Esophagus muscularis mucosa (tissue), 4 donors: Measurements from ENCODE around the gene TMEM38A. TPM values are rescaled to one million over a fixed set of nuclear protein-coding genes. Genes with fewer than 3 reads are reported as not detected.
"Not testable (repeated sequence)": the region's sequence is repeated elsewhere in the genome, so short reads cannot be mapped to it uniquely, and the experiment has no call there.

Experiments
- DNase-seq: peaks from one replicate; pipeline ENCODE4 v3.0.0-alpha.2; 2017; ENCODE audit errors: extremely low spot score
- H3K27ac ChIP-seq, 4 donors: fragments of 200-600 bp; sonication (generic); replicated peaks in 1 of 4; 1 replicate in 3 of 4; 2 replicates in 1 of 4; pipeline ENCODE4 v1.5.1; 2016 to 2019; ENCODE audit warnings: mild to moderate bottlenecking in 1 of 4
- H3K27me3 ChIP-seq, 4 donors: fragments of 200-600 bp; sonication (generic); one replicate each; pipeline versions ENCODE4 v1.5.1 to v1.6.0; 2016 to 2019
- H3K36me3 ChIP-seq, 4 donors: fragments of 200-600 bp; sonication (generic); one replicate each; pipeline ENCODE4 v1.5.1; 2016 to 2019
- H3K4me1 ChIP-seq, 4 donors: fragments of 200-600 bp; sonication (generic); one replicate each; pipeline ENCODE4 v1.5.1; 2016 to 2019
- H3K4me3 ChIP-seq, 4 donors: fragments of 200-600 bp; sonication (generic); 1 replicate in 2 of 4; 2 replicates in 2 of 4; pipeline ENCODE4 v1.5.1; 2016 to 2019; ENCODE audit warnings: mild to moderate bottlenecking in 4 of 4, moderate library complexity in 1 of 4
- H3K9me3 ChIP-seq, 4 donors: fragments of 200-600 bp; sonication (generic); 1 replicate in 3 of 4; 2 replicates in 1 of 4; pipeline ENCODE4 v1.5.1; 2016 to 2019
- EP300 ChIP-seq: sonication (generic); formaldehyde crosslinking; IDR thresholded peaks from one replicate; pipeline ENCODE4 v1.6.1; 2017; ENCODE audit warnings: antibody characterized with exemption
- POLR2A ChIP-seq: fragments of 450-650 bp; IDR thresholded peaks from one replicate; pipeline ENCODE4 v1.6.1; 2017; ENCODE audit warnings: antibody characterized with exemption, moderate library complexity, mild to moderate bottlenecking, low read depth
- POLR2AphosphoS5 ChIP-seq, 2 donors: sonication (generic); formaldehyde crosslinking; IDR thresholded peaks; one replicate each; pipeline ENCODE4 v1.6.1; 2017; ENCODE audit warnings: antibody characterized with exemption in 2 of 2
- WGBS: methylation state at CpG from one replicate; pipeline ENCODE4 v1.1.5; 2018; 5-methylcytosine and 5-hydroxymethylcytosine counted together
- intact Hi-C: fragments of 100-400 bp; cut with DNase I; formaldehyde crosslinking; loops from one replicate; pipeline ENCODE4 v1.15.1; 2023
- small RNA-seq, 3 donors: library from RNA; depleted of rRNA; stranded (forward); fragments of <200 nt; gene quantifications; one replicate each; pipeline ENCODE3, GENCODE V24; 2016
- total RNA-seq, 4 donors: library from RNA; depleted of rRNA; stranded (reverse); fragments of >200 nt; gene quantifications; one replicate each; pipeline versions ENCODE4 v1.1.0 to v1.2.1, GENCODE V29; 2016
- TF ChIP-seq, protein P1 (sequence below), 3 experiments: fragments of 200-600 bp in 2 of 3; fragments of 450-650 bp in 1 of 3; sonication (generic) in 2 of 3; IDR thresholded peaks; one replicate each; pipeline ENCODE4 v1.5.1; 2017 to 2019; ENCODE audit warnings: antibody characterized with exemption in 3 of 3, mild to moderate bottlenecking in 2 of 3, moderate library complexity in 1 of 3

Gene TMEM38A
- total RNA-seq, 4 donors from 2014 or later = 6.3 to 10.4 (median 7.7) TPM

DNA sequence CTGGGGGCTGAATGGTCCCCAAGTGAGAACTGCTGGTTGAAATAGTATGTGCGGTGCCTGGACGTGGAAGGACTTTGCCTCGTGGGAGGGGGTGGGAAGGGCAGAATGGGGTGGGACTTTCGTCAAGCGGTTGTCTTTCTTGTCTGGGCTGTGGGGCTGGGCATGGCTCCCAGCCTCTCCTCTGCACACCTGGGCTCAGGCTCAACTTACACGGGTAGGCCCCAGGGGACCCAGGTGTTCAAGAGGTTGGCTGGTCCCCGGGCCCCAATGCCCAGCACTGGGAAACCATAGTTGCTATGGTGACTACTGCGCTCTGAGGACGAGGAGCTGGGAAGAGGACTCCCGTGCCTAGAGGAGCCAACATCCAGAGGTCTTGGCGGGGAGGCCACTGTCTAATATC, 66.0 kb downstream of the TMEM38A start:
- no peaks in the 10 kb centered on the region for H3K9me3 ChIP-seq
- no peak overlapping the region for H3K4me3 ChIP-seq
- intact Hi-C loops = no loop called here
- DNase-seq = no peak
- WGBS = 90% methylated on average over 9 of the region's 11 CpGs
- no peak overlapping the region for H3K27ac ChIP-seq
- H3K36me3 ChIP-seq = no peaks in the 10 kb centered on the region
- H3K4me1 ChIP-seq = no peaks in the 10 kb centered on the region
- H3K27me3 ChIP-seq = no peaks in the 10 kb centered on the region
- TF ChIP-seq EP300 (no peak), POLR2AphosphoS5 (IDR thresholded peaks at IDR 0.05) (no peak), POLR2A (no peak)
- TF ChIP-seq, protein P1, sequence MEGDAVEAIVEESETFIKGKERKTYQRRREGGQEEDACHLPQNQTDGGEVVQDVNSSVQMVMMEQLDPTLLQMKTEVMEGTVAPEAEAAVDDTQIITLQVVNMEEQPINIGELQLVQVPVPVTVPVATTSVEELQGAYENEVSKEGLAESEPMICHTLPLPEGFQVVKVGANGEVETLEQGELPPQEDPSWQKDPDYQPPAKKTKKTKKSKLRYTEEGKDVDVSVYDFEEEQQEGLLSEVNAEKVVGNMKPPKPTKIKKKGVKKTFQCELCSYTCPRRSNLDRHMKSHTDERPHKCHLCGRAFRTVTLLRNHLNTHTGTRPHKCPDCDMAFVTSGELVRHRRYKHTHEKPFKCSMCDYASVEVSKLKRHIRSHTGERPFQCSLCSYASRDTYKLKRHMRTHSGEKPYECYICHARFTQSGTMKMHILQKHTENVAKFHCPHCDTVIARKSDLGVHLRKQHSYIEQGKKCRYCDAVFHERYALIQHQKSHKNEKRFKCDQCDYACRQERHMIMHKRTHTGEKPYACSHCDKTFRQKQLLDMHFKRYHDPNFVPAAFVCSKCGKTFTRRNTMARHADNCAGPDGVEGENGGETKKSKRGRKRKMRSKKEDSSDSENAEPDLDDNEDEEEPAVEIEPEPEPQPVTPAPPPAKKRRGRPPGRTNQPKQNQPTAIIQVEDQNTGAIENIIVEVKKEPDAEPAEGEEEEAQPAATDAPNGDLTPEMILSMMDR (IDR thresholded peaks at IDR 0.05) = no peak

DNA sequence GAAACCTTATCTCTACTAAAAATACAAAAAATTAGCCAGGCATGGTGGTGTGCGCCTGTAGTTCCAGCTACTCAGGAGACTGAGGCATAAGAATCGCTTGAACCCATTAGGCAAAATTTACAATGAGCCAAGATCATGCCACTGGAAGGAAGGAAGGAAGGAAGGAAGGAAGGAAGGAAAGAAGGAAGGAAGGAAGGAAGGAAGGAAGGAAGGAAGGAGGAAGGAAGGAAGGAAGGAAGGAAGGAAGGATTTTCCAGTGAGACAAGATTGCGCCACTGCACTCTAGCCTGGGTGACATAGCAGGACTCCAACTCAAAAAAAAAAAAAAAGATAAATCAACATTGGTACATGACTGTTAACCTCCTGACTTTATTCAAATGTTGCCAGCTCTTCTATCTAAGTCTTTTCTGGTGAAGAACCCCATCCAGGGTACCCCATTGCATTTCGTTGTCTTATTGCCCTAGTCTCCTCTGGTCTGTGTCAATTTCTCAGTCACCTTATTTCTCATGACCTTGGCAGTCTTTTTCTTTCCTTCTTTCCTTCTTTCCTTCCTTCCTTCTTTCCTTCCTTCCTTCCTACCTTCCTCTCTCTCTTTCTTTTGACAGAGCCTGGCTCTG, 74.8 kb downstream of the TMEM38A start:
- DNase-seq, H3K36me3 ChIP-seq, H3K9me3 ChIP-seq, H3K27me3 ChIP-seq, H3K27ac ChIP-seq, H3K4me3 ChIP-seq, intact Hi-C loops: not testable (repeated sequence)
- 94% methylated on average over 4 of the region's 4 CpGs for WGBS
- H3K4me1 ChIP-seq = peaks cover 0 to 29% (median 20%) of the 10 kb centered on the region in 4 donors

DNA sequence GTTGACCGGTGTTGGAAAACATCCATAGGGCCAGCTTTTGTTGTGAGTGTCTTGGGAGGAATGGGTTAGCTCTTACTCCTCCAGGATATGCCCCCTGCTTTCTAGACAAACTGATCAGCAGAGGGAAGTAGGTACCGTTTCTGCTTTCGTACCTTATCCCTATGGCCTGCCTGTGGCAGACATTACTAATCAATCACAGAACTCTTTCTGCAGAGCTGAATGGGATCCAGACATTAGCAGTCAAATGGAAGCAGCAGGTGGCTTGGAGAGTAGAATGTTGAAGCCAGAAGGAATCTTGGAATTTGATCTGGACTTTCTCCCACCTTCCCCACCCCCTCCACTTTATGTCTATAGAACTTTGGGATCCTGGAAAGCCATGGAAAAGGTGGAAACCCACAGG, 75.8 kb downstream of the TMEM38A start:
- H3K4me1 ChIP-seq = peaks cover 0 to 29% (median 20%) of the 10 kb centered on the region in 4 donors
- 60% methylated on average over 3 of the region's 3 CpGs for whole genome bisulfite sequencing
- H3K4me3 ChIP-seq = no peak overlapping the region
- no peaks in the 10 kb centered on the region for H3K27me3 ChIP-seq
- no peak for TF ChIP-seq POLR2AphosphoS5 (IDR thresholded peaks at IDR 0.05)
- no peak for TF ChIP-seq POLR2A
- TF ChIP-seq, protein P1 (IDR thresholded peaks at IDR 0.05) = no peak
- intact Hi-C loops = no loop called here
- no peaks in the 10 kb centered on the region for H3K36me3 ChIP-seq
- H3K9me3 ChIP-seq = no peaks in the 10 kb centered on the region
- DNase-seq = no peak
- H3K27ac ChIP-seq = no peak overlapping the region

DNA sequence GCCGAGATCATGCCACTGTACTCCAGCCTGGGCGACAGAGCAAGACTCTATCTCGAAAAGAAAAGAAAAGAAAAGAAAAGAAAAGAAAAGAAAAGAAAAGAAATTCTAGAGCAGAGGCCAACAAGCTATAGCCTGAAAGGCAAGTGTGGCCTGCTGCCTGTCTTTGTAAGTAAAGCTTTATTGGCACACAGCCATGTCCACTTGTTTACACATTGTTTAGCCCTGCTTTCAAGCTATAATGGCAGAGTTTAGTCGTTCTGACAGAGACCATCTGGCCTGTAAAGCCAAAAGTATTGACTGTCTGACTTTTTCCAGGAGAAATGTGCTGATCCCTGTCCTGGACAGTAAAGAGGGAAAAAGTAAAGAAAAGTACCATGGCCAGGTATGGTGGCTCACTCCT, 77.0 kb downstream of the TMEM38A start:
- TF ChIP-seq, protein P1 (IDR thresholded peaks at IDR 0.05) = no peak
- TF ChIP-seq EP300 = no peak
- TF ChIP-seq POLR2A = no peak
- no peak for TF ChIP-seq POLR2AphosphoS5 (IDR thresholded peaks at IDR 0.05)
- Histone ChIP-seq H3K27ac (no peak overlapping the region), H3K4me3 (no peak overlapping the region), H3K4me1 (peaks cover 0 to 26% (median 18%) of the 10 kb centered on the region in 4 donors), H3K9me3 (no peaks in the 10 kb centered on the region), H3K36me3 (no peaks in the 10 kb centered on the region), H3K27me3 (no peaks in the 10 kb centered on the region)
- intact Hi-C loops = no loop called here
- WGBS = 50% methylated on average over 4 of the region's 4 CpGs
- DNase-seq = no peak

DNA sequence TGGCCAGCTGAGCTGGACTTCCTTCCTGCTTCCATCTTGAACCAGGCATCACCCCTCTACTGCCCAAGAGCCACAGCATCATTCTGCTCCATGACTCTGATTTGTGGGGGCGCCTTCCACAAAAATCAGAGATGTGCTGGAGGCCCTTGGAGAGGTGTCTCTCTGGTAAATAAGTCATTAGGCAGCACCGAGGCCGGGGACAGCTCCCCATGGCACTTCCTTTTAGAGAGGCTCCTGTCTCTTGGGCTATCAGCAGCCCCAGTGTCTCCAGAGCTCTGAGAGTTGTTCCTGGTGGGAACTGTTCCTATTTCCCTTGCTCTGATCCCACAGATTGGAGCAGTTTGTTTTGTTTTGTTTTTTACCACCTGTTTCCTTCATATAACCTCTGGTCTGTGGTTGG, 78.6 kb downstream of the TMEM38A start:
- H3K4me1 ChIP-seq = peaks cover 0 to 12% (median 5%) of the 10 kb centered on the region in 4 donors
- no peak overlapping the region for H3K27ac ChIP-seq
- intact Hi-C loops = no loop called here
- no peaks in the 10 kb centered on the region for H3K36me3 ChIP-seq
- H3K4me3 ChIP-seq = no peak overlapping the region
- H3K27me3 ChIP-seq = no peaks in the 10 kb centered on the region
- TF ChIP-seq, protein P1 (IDR thresholded peaks at IDR 0.05) = no peak
- TF ChIP-seq POLR2AphosphoS5 (IDR thresholded peaks at IDR 0.05) = no peak
- TF ChIP-seq POLR2A = no peak
- no peak for TF ChIP-seq EP300
- 41% methylated on average over 3 of the region's 3 CpGs for WGBS
- no peaks in the 10 kb centered on the region for H3K9me3 ChIP-seq
- no peak for DNase-seq

Small RNA genes lying within 50 kb of the gene (small RNA-seq; reads per million reads assigned to genes)
- 0 reads per million in 3 donors for gene AC008737.2

Other genes starting within 250 kb of the TMEM38A start
- 10 to 100 TPM; 14.2 to 30.8 (median 18.0) TPM for gene EPS15L1, start 189.2 kb upstream of the TMEM38A start, total RNA-seq
- gene CALR3, start 165.0 kb upstream of the TMEM38A start, total RNA-seq = not detected
- 10 to 100 TPM in 1 of 4 donors, 1 to 10 TPM in 3; 7.0 to 10.4 (median 8.5) TPM for gene C19orf44, start 164.7 kb upstream of the TMEM38A start, total RNA-seq
- gene CHERP, start 118.7 kb upstream of the TMEM38A start, total RNA-seq = 10 to 100 TPM in 3 of 4 donors, 1 to 10 TPM in 1; 9.1 to 18.0 (median 12.9) TPM
- 10 to 100 TPM; 22.8 to 39.7 (median 34.0) TPM for gene SLC35E1, start 88.7 kb upstream of the TMEM38A start, total RNA-seq
- gene MED26, start 32.9 kb upstream of the TMEM38A start, total RNA-seq = 10 to 100 TPM in 2 of 4 donors, 1 to 10 TPM in 2; 4.2 to 11.7 (median 8.8) TPM
- 10 to 100 TPM; 58.5 to 85.0 (median 69.8) TPM for gene SMIM7, start 995 bp upstream of the TMEM38A start, total RNA-seq
- gene NWD1, start 58.7 kb downstream of the TMEM38A start, total RNA-seq = under 1 TPM; under 0.01 to 0.17 (median 0.06) TPM
- gene SIN3B, start 168.3 kb downstream of the TMEM38A start, total RNA-seq = 10 to 100 TPM; 25.3 to 53.9 (median 36.1) TPM
- gene F2RL3, start 227.9 kb downstream of the TMEM38A start, total RNA-seq = 1 to 10 TPM; 2.5 to 6.5 (median 5.0) TPM